IPS DF 6.9 (cell line): ENCODE data around the gene VAMP3.

Experiments used
- DNase-seq: peaks from one replicate; pipeline ENCODE4 v3.0.0-alpha.2; 2013; ENCODE audit warnings: low read depth, low spot score
- H3K27ac ChIP-seq: one replicate; pipeline ENCODE4 v1.5.1; 2013; ENCODE audit warnings: low read length, control low read depth
- H3K27me3 ChIP-seq: 2 replicates; pipeline ENCODE4 v1.6.1; 2013; ENCODE audit warnings: mild to moderate bottlenecking, low read length; ENCODE audit not compliant: control insufficient read depth, insufficient read depth
- H3K36me3 ChIP-seq: 2 replicates; pipeline ENCODE4 v1.6.1; 2013; ENCODE audit warnings: low read length; ENCODE audit not compliant: control insufficient read depth, insufficient read depth
- H3K4me1 ChIP-seq: 2 replicates; pipeline ENCODE4 v1.6.1; 2013; ENCODE audit warnings: low read length; ENCODE audit not compliant: control insufficient read depth, insufficient read depth
- H3K4me3 ChIP-seq: 2 replicates; pipeline ENCODE4 v1.5.1; 2013; ENCODE audit warnings: mild to moderate bottlenecking, low read length
- H3K9me3 ChIP-seq: 2 replicates; pipeline ENCODE4 v1.6.1; 2013; ENCODE audit warnings: low read length, inconsistent platforms; ENCODE audit not compliant: control insufficient read depth, insufficient read depth
- WGBS: extraction: QIAGEN DNeasy Blood & Tissue Kit; methylation state at CpG from one replicate; pipeline ENCODE4 v1.1.7; 2013; ENCODE audit warnings: mixed read lengths, missing lambda C conversion rate; ENCODE audit not compliant: insufficient read length, insufficient coverage; 5-methylcytosine and 5-hydroxymethylcytosine counted together

VAMP3 gene

DNA sequence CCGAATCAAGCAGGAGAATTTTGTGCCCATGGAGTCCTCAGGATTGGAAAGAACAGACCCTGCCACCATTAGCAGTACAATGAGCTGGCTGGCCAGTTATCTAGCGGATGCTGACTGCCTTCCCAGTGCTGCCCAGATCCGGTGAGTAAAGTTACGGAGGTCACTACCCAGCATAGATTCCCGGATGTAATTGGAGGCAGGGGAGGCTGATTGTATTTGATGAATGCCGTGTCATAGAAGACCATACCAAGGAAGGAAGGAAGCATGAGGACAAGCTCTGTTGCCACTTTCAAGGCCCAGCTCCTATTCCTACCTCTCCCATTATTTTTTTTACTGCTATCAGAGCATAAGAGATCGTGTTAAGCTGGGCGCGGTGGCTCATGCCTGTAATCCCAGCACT is 26.2 kb upstream of the VAMP3 start:
- no peaks in the 10 kb centered on the region for H3K4me1 ChIP-seq
- no CpG with 5 or more reads among the region's 9 CpGs for WGBS
- no peaks in the 10 kb centered on the region for H3K27me3 ChIP-seq
- no peak overlapping the region for H3K4me3 ChIP-seq
- H3K9me3 ChIP-seq: no peaks in the 10 kb centered on the region
- no peak overlapping the region for H3K27ac ChIP-seq
- no peak for DNase-seq
- H3K36me3 ChIP-seq: no peaks in the 10 kb centered on the region; the same call in 1 of the 2 replicates

DNA sequence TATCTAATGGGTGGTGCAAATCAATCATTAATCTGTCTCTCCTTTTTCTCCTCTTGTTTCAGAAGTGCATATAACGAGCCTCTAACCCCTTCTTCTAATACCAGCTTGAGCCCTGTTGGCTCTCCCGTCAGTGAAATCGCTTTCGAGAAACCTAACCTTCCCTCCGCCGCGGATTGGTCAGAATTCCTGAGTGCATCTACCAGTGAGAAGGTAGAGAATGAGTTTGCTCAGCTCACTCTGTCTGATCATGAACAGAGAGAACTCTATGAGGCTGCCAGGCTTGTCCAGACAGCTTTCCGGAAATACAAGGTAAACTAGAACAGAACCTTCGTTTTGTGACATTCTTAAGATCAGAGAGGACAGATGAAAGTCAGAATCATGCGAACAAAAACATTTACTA is 25.3 kb upstream of the VAMP3 start:
- Histone ChIP-seq H3K4me3 (no peak overlapping the region), H3K27ac (no peak overlapping the region), H3K4me1 (no peaks in the 10 kb centered on the region), H3K27me3 (no peaks in the 10 kb centered on the region), H3K36me3 (no peaks in the 10 kb centered on the region; the same call in 1 of the 2 replicates), H3K9me3 (no peaks in the 10 kb centered on the region)
- no CpG with 5 or more reads among the region's 10 CpGs for WGBS
- no peak for DNase-seq

DNA sequence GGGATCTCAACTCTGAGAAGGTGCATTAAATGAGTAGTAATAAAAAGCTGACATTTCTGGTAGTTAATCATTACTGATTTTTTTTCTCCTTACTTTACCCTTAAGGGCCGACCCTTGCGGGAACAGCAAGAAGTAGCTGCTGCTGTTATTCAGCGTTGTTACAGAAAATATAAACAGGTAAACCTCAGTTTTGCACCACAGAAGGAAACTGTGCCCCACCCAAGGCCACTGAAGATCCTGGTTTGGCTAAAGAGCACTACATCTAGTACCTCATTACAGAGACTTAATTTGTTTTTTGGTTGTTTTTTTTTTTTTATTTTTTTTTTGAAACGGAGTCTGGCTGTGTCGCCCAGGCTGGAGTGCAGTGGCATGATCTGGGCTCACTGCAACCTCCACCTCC is 23.5 kb upstream of the VAMP3 start:
- no peak for DNase-seq
- WGBS: no CpG with 5 or more reads among the region's 5 CpGs
- Histone ChIP-seq H3K27ac (no peak overlapping the region), H3K4me1 (no peaks in the 10 kb centered on the region), H3K36me3 (no peaks in the 10 kb centered on the region; the same call in 1 of the 2 replicates), H3K27me3 (no peaks in the 10 kb centered on the region), H3K4me3 (no peak overlapping the region), H3K9me3 (no peaks in the 10 kb centered on the region)

DNA sequence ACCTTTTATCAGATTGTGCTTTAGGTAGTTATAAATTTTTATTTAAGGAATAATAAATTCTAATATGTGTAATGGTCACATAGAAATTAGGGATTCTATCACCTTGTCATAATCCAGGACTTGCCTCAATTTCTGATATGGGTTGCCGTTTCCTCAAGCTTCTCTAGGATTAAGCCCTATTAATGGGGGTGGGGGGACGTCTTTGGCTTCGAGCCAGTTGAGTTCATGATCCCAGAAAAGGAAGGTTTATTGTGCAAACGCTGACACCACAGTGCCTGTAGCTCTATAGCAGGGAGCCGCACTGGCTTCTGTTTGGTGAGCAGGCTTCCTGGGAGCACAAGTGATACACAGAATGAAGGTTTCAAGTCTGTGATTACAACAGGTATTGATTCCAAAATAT is 22.0 kb upstream of the VAMP3 start:
- H3K27ac ChIP-seq: no peak overlapping the region
- no peaks in the 10 kb centered on the region; the same call in 1 of the 2 replicates for H3K4me1 ChIP-seq
- H3K4me3 ChIP-seq: no peak overlapping the region
- WGBS: no CpG with 5 or more reads among the region's 5 CpGs
- no peaks in the 10 kb centered on the region for H3K27me3 ChIP-seq
- no peaks in the 10 kb centered on the region; the same call in 1 of the 2 replicates for H3K36me3 ChIP-seq
- DNase-seq: no peak
- no peaks in the 10 kb centered on the region for H3K9me3 ChIP-seq

DNA sequence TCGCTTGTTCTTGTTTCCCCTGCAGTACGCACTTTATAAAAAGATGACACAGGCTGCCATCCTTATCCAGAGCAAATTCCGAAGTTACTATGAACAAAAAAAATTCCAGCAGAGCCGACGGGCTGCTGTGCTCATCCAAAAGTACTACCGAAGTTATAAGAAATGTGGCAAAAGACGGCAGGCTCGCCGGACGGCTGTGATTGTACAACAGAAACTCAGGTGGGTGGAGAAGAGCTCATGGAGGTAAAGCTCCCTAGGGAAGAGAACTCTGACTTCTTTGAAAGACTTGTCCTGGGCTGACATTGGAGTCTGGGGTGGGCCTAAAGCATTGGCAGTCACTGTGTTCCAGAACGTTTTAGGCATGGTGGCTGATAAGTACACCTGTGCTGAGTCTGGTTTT is 19.9 kb upstream of the VAMP3 start:
- Histone ChIP-seq H3K27ac (no peak overlapping the region), H3K27me3 (no peaks in the 10 kb centered on the region), H3K4me3 (no peak overlapping the region), H3K4me1 (no peaks in the 10 kb centered on the region; the same call in 1 of the 2 replicates), H3K36me3 (no peaks in the 10 kb centered on the region), H3K9me3 (no peaks in the 10 kb centered on the region)
- DNase-seq: no peak
- WGBS: no CpG with 5 or more reads among the region's 11 CpGs

DNA sequence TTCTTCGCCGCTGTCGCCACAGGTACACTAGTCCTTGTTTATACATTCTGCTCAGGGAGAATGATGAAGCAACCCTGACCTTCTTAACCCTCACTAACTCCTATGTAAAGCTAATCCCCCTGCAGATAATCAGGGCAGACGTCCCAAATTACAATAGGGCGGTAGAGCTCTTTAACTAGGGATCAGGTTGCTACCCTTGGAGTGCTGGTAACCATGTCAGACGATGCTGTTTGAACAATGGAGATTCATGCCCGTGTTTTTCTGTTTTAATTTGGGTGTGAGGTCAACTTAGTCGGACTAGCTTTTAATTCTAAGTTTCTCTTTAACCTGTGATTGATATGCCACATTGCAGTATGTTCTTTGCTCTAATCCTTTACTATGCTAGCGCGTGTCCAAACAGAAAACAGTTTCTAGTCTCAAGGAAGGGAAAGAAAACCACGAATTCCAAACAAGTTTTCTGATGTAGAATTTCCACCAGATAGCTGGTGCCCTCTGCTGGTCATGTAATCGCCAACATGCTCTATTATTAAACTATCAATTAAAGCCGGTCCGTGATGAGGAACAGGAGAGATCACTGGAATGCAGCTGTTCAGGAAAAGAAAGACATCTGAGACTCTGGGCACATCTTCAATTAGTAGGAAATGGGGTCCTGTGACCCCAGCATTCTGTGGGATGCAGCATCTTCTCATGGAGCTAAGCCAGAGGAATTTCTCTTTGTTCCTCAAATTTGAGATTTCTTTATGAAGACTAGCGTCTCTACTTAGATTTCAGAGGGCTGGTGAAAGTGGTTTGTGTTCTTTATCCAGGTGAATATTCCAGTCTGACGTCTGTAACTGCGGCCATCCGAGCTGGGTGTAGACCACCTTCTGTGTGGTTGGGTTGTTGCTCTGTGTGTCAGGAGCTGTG is 18.3 kb upstream of the VAMP3 start:
- Histone ChIP-seq H3K9me3 (no peaks in the 10 kb centered on the region), H3K27ac (no peak overlapping the region), H3K4me1 (no peaks in the 10 kb centered on the region; the same call in 1 of the 2 replicates), H3K36me3 (no peaks in the 10 kb centered on the region), H3K4me3 (no peak overlapping the region), H3K27me3 (no peaks in the 10 kb centered on the region)
- DNase-seq: peak; percentile 64
- WGBS: no CpG with 5 or more reads among the region's 18 CpGs

DNA sequence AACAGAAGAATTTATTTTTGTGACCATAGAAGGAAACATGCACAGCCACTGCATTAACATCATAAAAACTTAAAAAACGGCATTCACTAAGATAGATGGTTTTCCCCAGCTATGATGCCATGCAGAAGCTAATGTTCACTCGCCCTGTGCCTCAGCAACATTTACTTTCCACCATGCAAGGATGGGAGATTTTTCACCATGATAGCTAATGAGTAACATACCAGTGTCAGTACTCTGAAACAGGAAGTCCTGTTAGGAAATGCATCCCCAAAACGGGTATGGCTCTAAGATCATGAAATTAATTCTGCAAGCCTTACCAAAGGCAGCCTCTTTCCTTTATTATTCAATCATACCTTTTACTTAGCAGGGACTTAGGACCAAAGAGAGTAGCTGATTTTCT is 17.5 kb upstream of the VAMP3 start:
- no peaks in the 10 kb centered on the region for H3K27me3 ChIP-seq

DNA sequence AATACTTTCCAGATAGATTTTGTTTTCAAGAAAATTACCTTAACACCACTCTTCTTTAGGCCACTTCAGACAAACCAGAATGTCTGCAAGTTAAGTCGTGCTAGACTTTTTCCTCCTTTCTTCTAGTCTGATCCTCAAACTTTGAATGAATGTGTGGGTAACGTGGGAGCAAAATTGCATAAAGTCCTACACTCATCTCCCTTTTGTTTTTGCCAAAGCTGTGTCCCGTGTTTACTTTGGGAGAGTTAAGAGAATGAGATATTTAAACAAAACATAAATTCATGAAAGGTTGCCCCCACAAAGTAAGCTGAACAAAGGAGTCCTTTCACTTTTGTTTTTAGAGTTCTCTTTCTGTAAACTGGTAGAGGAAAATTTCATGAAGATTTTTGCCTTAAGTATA is 16.9 kb upstream of the VAMP3 start:
- no peak for DNase-seq
- H3K4me3 ChIP-seq: no peak overlapping the region
- no peaks in the 10 kb centered on the region for H3K9me3 ChIP-seq
- H3K4me1 ChIP-seq: no peaks in the 10 kb centered on the region; the same call in 1 of the 2 replicates
- no peaks in the 10 kb centered on the region for H3K27me3 ChIP-seq
- H3K27ac ChIP-seq: no peak overlapping the region
- no peaks in the 10 kb centered on the region for H3K36me3 ChIP-seq
- no CpG with 5 or more reads among the region's 3 CpGs for WGBS

More for the DNA sequence above, 17.5 kb upstream of the VAMP3 start:
- H3K36me3 ChIP-seq: no peaks in the 10 kb centered on the region
- no peak overlapping the region for H3K27ac ChIP-seq
- no peaks in the 10 kb centered on the region for H3K9me3 ChIP-seq
- H3K4me3 ChIP-seq: no peak overlapping the region
- DNase-seq: no peak
- H3K4me1 ChIP-seq: no peaks in the 10 kb centered on the region; the same call in 1 of the 2 replicates
- WGBS: no CpG with 5 or more reads among the region's 3 CpGs

DNA sequence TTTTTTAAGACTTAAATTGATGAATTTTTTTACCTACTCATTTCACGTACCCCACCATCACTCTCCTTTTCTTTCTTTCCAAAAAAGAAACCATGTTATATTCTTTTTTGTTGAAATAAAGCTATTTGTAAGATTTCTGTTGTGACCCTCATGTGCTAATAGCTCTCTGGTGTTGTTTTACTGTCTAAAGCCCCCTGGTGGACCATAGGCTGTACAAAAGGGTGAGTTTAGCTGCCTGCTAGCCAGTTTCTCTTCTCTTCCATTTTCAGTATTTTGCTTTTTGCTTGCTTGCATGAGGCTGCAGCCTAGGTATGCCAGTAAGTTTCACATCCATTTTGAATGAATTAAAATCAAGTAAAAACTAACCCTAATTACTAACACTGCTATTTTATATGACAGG is 15.6 kb upstream of the VAMP3 start:
- Histone ChIP-seq H3K4me3 (no peak overlapping the region), H3K27me3 (no peaks in the 10 kb centered on the region), H3K4me1 (no peaks in the 10 kb centered on the region; the same call in 1 of the 2 replicates), H3K36me3 (no peaks in the 10 kb centered on the region), H3K27ac (no peak overlapping the region), H3K9me3 (no peaks in the 10 kb centered on the region)
- WGBS: 100% methylated on average over 1 of the region's 1 CpG
- DNase-seq: no peak

DNA sequence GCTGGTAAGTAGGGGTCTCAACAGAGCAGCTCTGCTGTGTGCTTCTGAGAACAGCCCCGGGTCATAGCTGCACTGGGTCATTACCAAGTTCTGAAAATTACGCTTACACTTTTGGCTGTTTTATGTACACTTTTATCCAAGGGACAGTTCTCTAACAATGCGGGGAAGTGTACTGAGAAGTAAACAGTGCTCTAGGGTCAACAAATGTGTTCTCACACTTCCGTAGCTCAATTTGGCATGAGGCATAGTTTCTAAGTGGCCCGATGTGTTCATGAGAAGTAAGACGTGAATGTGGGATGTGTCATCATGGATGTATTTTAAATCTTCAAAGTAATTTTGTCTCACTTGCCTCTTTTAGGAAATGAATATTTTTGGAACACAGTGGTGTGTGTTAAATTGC is 10.9 kb upstream of the VAMP3 start:
- no peaks in the 10 kb centered on the region for H3K36me3 ChIP-seq
- no CpG with 5 or more reads among the region's 6 CpGs for WGBS

DNA sequence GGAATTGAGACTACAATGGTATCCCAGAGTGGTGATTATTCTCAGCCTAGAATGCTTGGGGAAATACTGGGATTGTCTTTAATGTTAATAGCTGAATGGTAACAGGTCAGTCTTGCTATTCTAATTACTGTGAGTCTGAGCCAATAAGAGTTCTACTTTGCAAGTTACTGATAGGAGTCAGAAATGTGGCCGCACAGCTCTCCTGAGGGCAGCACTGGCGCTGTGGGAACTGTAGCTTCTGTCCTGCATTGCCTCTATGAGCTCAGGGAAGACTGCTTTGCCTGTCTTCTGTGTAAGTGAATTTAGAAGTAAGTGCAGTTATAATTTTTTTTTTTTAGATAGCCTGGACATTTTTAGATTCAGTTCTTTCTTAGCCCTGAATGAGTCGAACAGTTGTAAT is 10.0 kb upstream of the VAMP3 start:
- Histone ChIP-seq H3K27ac (no peak overlapping the region), H3K36me3 (no peaks in the 10 kb centered on the region), H3K4me3 (no peak overlapping the region), H3K9me3 (no peaks in the 10 kb centered on the region), H3K4me1 (no peaks in the 10 kb centered on the region), H3K27me3 (no peaks in the 10 kb centered on the region)
- WGBS: no CpG with 5 or more reads among the region's 3 CpGs
- no peak for DNase-seq

More for the DNA sequence above, 10.9 kb upstream of the VAMP3 start:
- DNase-seq: no peak
- H3K4me1 ChIP-seq: no peaks in the 10 kb centered on the region
- H3K4me3 ChIP-seq: no peak overlapping the region
- no peak overlapping the region for H3K27ac ChIP-seq
- H3K9me3 ChIP-seq: no peaks in the 10 kb centered on the region
- no peaks in the 10 kb centered on the region for H3K27me3 ChIP-seq
